Pulmonary artery endothelial cell (primary cell): ENCODE data around the gene FASTK. TPM values are rescaled to one million over a fixed set of nuclear protein-coding genes. Genes with fewer than 3 reads are reported as not detected.
A peak's percentile ranks its signal among the peaks of the same experiment; 100 is the strongest.
"Not testable (repeated sequence)": the region's sequence is repeated elsewhere in the genome, so short reads cannot be mapped to it uniquely, and the experiment has no call there.

Experiments
- DNase-seq: peaks from one replicate; pipeline ENCODE4 v3.0.0-alpha.2; 2011; ENCODE audit warnings: low read depth, low spot score
- total RNA-seq: library from RNA; depleted of rRNA; stranded (reverse); fragments of >200 nt; gene quantifications from 2 replicates; pipeline ENCODE4 v1.2.3, GENCODE V29; 2014

FASTK gene
- total RNA-seq, 1 donor from 2014 or later = 75.0 TPM

DNA sequence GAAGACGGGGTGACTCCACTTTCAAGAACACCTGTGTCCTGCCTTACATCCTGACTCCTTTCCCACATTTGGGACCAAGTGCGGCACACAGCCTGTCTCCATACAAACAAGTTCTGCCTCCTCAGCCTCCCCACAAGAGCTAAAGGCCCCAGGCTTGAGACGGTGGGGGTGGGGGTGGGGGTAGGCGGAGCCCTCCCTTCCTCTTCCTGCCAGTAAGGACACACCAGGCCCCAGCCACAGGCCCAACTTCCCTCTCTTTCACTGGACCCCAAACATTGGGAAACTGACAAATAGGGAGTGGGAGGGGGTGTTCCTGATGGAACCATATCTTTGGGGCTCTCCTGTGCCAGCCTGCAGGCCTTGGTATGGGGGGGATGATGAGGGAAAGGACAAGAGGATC, 27.5 kb downstream of the FASTK start:
- DNase-seq = no peak

DNA sequence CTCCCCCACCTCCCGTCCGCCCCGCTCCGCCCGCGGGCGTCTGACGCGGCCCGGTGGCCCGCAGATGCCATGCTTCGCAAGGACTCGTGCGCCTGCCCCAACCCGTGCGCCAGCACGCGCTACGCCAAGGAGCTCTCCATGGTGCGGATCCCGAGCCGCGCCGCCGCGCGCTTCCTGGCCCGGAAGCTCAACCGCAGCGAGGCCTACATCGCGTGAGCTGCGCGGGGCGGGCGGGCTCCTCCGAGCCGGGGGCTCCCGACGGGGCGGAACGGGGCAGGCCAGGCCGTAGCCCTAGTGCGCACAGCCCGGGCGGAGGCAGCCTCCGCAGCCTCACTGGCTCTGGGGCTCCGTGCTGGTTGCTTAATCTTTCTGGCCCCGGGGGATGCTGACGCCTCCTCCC, 29.5 kb downstream of the FASTK start:
- peak; percentile 30 for DNase-seq

DNA sequence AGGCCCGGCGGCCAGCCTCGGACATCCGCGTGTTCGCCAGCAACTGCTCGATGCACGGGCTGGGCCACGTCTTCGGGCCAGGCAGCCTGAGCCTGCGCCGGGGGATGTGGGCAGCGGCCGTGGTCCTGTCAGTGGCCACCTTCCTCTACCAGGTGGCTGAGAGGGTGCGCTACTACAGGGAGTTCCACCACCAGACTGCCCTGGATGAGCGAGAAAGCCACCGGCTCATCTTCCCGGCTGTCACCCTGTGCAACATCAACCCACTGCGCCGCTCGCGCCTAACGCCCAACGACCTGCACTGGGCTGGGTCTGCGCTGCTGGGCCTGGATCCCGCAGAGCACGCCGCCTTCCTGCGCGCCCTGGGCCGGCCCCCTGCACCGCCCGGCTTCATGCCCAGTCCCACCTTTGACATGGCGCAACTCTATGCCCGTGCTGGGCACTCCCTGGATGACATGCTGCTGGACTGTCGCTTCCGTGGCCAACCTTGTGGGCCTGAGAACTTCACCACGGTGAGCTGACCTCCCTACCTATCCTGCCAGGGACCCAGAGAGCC, 31.6 kb downstream of the FASTK start:
- no peak for DNase-seq

DNA sequence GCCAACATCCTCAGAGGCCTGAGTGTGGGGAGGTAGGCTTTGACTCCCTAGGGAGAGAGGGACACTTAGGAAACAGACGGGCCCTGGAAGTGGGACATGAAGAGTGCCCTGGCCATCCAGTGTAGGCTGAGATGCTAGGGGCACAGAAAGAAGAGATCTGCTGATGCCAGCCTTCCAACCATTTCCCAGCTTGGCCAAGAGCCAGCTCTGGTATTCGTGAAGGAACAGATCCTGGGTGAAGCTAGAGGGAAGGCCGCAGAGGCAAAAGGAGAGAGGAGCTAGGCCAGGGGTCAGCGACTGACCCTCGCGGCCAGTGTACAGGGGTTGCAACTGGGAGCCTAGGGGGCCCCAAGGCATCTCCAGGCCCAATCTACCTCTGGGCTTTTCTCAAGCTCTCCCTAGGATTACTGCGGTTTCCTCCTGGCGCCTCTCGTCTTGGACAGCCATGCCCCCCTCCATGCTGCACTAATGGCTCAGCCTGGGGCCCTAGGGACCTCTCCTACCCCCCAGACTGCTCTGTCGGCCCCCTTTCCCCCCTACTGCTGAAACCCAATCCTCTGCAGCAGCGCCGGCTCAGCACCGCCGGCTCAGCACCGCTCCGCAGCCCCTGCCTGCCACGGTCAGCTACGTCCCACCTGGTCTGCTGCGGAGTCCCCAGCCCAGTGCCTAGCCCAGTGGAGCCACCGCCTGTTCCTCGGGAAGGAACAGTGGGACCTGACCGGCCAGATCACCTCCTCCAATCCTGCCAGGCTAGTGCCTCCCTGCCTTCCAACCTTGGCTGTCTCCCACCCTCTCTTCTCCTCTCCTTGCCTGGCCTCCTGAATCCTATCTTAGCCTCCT, 32.4 kb downstream of the FASTK start, which contains the start of gene ASIC3:
ASIC3 (plus strand) TSS at position 556 of the 840 bp plus-strand sequence. CDS start 355 bp downstream, outside the sequence.
- no peak for DNase-seq

DNA sequence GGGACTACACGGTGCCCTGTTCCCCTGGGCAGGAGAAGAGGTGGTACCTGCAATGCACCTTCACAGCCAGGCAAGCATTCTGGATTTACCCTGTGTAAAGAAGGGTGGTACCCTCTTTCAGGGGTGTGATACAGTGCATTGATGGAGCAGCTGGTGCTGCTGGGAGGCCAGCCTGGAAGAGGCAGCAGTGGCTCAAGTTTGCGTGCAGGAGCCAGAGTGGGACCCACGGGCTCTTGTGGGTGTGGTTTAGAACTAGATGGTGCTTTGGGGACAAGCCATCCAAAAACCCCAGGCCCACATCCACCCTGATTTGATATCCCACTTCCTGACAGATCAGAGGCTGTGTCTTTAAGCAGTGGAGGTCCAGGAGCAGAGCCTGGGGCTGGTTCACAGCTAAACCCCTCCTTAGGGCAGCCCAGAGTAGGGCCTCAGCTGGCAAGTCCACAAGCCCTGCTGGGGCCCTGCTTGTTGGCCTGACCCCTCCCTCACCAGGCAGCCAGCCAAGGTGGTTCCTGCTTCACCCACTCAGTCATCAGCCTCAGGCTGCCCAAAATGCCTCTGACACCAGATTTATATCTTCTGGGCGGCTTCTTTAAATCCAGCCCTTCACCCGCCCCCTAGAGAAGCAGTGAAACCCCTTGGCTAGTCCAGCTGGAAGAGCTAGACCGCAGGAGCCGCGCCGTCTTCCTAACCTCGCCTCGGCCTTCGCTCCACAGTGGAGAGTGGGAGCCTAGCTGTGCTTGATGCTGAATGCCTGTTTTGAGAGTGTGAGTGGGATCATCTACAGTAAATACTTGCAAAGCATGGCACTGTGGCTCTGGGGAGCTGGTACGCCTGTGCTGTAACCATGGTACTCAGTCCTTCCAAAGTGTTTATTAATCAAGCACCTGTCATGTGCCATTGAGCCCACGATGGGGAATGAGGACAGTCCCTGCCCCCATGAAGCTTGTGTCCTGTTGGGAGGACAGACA, 33.7 kb downstream of the FASTK start:
- DNase-seq = no peak

DNA sequence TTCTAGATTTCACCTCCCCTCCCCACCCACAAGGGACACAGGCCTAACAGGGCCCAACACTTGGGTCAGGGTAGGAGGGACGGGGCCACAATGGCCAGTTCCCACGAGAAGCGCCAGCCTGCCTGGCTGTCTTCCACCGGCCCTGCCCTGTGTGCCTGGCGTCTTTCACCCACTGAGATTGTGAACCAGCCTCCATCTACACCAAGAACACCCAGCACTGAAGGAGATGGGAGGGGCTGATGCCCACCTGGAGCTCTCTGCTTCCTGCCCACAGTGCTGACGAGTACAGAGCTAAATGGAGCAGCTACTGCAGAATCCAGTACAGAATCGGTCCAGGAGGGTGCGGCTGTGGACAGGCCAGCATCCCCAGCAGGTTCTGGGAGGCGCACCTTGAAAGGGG, 34.6 kb downstream of the FASTK start:
- no peak for DNase-seq

DNA sequence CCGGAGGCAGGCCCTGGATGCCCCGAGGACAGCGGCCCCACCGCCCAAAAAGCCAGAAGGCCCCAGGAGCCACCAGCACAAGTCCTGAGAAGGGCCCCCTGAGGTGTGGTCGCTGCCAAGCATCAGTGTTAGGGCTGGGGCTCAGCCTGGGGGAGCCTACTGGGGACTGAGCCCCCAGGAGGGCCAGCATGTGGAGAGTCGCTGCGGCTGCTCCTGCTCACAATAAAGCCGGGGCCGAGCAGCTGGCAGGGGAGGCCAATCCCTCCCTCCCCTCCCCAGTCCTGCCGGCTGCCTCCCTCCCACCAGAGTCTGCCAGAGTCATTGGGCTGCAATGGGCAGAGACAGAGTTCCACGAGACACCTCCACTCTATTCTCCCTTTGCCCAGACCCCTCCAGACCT, 35.3 kb downstream of the FASTK start:
- DNase-seq = no peak

DNA sequence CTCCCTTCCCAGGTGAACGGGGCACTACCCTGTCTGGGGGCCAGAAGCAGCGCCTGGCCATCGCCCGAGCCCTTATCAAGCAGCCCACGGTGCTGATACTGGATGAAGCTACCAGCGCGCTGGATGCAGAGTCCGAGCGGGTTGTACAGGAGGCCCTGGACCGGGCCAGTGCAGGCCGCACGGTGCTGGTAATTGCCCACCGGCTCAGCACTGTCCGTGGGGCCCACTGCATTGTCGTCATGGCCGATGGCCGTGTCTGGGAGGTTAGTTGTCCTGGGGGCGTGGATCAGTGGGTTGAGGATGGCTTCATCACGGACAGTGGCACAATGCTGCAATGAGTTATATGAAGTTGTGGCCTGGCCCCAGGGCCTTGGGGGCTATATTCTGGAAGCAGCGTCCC, 36.6 kb downstream of the FASTK start:
- DNase-seq = no peak

DNA sequence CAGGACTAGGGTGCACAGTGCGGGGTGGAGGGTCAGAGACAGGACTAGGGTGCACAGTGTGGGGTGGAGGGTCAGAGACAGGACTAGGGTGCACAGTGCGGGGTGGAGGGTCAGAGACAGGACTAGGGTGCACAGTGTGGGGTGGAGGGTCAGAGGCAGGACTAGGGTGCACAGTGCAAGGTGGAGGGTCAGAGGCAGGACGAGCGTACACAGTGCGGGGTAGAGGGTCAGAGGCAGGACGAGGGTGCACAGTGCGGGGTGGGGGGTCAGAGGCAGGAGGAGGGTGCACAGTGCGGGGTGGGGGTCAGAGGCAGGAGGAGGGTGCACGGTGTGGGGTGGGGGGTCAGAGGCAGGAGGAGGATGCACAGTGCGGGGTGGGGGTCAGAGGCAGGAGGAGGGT, 37.2 kb downstream of the FASTK start:
- not testable (repeated sequence) for DNase-seq

DNA sequence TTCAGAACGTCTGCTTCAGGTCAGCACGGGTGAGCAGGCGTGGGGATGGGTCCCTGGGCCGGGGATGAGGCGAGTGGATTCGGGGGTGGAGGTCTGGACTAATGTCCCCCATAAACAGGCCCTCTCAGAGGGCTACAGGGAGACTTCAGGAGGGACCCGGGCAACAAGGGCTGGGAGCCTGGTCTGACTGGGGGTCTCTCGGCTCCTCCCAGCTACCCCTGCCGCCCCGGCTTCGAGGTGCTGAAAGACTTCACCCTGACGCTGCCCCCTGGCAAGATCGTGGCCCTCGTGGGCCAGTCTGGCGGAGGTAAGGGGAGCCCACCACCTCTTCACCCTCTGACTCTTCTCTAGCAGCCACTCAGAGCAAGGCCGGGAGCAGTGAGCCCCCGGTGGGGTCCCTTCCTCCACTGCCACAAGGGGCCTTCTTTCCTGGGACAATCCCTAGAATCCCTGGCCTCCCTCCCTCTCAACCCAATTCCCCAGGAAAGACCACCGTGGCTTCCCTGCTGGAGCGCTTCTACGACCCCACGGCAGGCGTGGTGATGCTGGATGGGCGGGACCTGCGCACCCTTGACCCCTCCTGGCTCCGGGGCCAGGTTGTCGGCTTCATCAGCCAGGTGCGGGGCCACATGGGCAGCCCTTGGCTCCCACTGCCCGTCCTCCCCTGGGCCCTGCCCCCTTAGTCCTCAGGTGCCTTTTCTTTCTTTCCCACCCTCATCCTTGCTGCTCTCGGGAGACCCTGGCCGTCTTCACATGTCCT, 39.8 kb downstream of the FASTK start:
- no peak for DNase-seq

DNA sequence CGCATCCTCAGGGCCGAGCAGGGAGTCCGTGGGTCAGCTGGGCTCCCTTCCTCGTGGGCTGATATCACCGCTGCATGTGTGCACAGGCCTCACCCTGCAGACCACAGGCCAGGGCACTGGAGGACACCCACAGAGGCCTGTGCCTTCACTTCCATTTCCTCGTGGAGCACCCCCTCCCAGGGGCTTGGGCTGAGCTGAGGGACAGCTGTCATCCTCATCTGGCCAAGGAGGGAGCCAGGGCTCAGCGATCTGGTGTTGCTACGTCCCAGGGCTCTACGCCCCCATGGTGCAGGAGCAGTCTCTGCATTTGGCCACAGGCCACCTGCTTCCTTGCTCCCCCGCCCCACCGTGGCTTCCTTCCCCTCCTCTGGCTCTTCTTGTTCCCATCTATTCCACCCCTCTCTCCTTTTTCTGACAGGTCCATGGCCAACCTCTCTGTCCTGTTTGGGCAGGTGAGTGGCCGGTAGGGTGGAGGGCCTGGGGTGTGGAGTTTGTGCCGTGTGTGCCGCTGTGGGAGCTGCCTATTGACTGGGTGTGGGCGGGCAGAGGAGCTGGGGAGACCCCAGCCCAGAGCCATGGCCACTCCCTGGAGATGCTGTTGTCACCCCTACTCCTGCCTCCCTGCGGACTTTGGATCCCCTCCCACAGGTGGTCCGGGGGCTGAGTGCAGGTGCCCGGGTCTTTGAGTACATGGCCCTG, 40.6 kb downstream of the FASTK start:
- DNase-seq = no peak

DNA sequence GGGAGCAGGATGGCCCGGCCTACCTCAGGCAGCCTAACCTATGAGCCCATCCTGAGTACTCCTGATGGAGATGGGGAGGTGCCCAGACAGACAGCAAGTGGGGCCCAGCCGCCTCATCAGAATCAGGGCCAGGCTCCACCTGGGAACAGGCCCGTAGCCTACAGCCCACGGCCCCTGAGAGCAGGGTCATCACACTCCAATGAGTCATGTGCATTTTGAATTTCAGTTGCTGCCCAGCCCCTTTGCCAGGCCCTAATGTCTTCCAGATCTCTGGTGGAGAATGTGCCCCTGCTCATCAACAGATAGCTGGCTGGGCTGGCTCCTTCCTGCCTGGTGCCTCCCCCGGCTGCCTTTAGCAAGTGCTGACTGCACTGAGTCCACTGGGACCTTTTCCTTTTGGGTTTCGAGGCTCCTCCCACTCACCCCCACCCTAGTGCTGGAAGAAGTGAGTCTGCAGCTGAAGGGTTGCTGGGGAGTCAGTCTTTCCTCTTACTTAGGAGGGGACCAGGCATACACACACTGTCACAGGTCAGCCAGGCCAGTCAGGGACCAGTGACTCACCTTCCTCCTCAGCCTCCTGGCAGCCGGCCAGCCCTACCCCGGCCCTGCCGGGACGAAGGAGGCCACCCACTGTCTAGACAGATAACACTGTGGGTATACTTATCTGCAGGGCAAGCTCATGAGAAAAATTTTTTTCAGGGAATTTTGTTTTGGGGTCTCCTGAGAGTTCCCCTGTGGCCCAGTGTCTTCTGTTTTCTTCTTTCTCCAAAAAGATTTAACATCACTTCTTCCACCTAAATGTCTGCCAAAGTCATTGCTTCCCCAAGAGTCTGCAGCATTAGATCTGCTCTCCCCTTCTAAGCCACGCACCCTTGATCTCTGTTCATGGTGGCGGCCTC, 41.4 kb downstream of the FASTK start:
- peak; percentile 88 for DNase-seq

DNA sequence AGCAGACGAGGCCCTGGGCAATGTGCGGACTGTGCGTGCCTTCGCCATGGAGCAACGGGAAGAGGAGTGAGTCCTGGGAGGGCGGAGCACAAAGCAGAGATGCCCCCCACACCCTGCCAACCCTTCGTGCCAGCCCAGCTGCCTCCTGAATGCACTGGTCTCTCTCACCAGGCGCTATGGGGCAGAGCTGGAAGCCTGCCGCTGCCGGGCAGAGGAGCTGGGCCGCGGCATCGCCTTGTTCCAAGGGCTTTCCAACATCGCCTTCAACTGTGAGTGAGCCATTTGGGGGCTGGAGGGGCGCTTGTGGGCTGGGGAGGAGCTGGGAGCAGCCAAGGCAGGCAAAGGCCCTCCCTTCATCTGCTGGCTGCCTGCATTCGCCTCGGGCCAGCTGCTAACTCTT, 44.7 kb downstream of the FASTK start:
- DNase-seq = no peak

DNA sequence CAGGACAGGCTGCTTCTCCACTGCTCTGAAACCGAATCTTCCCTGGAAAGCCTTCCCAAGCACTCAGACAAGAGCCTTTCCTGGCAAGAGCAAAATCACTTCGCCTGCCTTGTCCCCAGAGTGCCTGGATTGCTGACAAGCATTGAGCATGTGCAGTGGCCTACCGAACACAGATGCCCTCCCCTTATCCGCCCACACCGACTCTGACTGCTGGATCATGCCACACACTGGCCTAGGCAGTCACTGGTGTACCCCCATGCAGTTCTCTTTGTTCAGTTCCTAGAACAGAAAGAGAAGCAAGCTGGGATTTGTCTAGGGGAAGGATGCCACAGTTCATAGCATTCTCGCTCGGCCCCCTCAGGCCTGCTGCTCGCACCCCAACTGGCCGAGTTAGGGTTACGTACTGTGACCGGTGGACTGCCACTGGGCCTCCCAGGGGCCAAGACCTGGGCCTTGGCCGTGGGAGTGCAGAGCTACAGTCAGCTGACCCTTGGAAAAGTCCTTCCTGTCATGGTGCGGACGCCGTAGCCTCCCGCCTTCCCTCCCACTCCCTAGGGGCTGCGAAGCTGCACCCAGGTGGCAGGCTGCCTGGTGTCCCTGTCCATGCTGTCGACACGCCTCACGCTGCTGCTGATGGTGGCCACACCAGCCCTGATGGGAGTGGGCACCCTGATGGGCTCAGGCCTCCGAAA, 45.4 kb downstream of the FASTK start:
- DNase-seq = no peak

DNA sequence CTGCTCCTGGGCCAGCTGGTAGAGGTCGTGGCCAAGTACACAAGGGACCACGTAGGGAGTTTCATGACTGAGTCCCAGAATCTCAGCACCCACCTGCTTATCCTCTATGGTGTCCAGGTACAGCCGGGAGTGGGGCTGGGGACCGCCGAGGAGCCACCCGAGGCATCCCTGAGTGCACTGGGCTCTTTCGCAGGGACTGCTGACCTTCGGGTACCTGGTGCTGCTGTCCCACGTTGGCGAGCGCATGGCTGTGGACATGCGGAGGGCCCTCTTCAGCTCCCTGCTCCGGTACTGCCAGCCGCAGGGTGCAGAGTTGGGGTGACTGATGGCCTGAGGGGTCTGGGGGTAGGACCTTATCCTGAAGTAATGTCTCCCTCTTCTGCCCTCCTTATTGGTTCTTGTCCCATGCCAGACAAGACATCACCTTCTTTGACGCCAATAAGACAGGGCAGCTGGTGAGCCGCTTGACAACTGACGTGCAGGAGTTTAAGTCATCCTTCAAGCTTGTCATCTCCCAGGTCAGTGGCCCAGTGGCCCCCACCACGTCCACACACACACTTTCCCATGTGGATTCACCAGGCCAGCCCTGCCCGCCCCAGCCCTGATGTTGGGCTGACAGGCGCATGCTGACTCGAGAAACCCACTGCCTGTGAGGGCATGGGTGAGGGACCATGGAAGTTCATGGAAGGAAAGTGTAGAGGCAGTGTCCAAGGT, 46.1 kb downstream of the FASTK start:
- no peak for DNase-seq

DNA sequence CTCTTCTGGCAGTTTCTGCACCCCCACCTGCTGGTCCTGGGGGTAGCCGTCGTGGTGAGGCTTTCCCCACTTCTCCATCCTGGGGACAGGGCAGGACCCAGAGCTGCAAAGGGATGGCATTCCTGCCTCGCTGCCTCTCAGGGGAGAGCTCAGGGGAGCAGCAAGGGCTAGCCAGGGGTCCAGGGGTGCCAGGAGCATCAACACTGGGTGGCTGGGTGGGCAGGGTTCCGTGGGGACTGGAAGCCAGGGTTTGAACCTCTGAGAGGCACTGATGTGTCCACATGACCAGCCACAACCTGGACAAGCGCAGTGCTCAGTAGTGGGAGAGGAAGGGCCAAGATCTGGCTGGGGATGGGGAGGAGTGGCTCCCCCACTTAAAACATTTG, 46.8 kb downstream of the FASTK start:
- no peak for DNase-seq

DNA sequence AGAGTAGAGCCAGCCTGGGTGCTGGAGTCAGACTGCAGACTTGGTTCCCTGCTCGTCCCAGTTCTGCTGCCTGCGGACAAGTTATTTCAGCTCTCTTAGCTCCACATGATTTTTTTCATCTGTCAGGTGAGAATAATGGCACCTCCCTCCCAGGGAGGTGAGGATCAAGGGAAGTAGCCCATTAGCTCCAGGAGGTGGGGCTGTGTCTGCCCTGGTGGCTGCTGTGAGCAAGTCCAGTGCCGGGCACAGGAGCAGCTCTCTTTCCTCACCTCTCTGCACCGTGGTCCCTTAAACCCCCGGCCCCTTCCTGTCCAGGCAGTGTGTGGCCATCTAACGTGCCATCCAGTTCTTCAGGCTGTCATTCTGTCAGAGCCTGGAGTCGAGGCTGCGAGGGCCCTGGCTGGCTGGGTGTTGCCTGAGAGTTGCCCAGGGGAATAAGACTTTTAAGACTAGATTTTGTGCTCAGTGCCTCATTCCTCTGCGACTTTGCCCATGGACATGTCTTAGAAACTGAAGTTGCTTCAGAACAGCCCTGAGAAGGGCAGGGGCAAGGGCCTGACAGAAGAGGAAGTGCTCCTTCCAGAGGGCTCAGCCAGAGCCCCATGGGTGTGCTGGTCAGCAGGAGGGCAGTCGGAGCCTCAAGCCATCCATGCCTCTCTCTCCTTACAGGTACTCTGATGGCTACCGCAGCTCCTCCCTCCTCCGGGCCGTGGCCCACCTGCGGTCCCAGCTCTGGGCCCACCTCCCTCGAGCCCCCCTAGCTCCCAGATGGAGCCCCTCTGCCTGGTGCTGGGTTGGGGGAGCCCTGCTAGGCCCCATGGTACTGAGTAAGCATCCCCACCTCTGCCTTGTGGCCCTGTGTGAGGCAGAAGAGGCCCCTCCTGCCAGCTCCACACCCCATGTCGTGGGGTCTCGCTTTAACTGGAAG, 47.4 kb downstream of the FASTK start:
- DNase-seq = no peak
